ENCODE measurements around the gene GORASP1. TPM values are rescaled to one million over a fixed set of nuclear protein-coding genes. Genes with fewer than 3 reads are reported as not detected.

Gene GORASP1
- total RNA-seq, 2 experiments from 2014 or later, result 51.5 to 59.9 TPM

DNA sequence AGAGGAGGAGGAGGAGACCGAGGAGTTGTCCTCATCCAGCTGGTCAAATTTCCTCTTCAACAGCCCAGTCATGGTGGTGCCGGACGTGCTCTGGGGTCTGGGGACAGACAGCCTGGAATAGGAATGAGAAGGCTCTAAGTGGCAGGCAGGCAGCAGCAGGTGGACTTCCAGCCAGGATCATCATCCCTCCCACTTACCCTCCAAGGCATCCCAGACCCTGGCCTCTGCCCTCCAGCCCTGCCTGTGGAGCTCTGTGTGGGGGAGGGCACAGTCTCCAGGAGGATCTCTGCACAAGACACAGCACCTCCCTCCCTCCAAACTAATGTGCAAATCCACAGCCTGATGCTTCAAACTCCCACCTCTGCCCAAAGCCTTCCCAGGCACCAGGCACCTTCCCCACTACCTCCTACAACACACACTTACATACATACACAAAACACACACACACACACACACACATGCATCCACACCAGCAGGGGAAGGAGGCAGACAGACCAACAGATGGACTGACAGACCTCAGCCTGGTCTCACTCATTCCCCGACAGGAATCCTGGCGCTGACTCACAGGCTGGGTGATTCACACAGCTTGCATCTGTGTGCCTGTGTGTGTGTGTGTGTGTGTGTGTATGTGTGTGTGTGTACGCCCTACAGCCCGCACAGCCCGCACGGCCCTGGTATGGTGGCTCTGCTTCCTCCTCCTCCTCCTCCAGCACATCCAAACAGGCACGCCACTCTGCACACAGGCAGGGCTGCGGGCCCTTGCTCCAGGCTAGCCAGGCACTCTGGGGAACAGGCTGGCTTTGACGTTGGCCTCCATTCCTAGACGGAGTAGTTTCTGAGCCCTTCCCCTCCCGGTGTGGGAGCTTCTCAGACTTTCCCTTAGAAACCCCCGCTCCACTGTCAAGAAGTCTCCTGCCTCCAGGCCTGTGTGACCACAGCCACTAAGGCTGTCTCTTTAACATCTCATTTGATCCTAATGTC, 39.5 kb upstream of the GORASP1 start:
- H4K20me1 ChIP-seq (ENCODE audit: insufficient read depth, low read length), result 0 out of 2 replicates have a peak, but pooled peaks cover 6% of the 10 kb centered on the region

DNA sequence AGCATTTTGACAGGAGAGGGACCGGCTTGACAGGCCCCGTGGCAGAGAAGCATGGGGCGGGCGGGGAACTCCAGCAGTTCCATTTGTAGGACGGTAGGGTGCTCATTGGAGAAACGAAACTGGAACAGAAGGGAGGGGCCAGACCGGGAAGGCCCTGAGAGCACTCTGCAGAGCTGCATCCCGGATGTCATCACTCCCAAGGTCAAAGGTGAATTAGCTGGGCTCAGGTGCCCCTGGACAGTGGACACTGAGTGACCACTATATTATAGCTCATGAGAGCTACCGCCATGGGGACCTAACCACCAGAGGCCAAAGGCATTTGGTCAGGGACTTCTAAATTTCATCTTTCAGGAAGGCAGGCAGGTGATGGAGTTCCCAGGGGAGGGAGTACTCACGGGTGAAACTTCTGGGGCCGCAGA, 38.7 kb upstream of the GORASP1 start:
- Histone ChIP-seq H3K4me3 (ENCODE audit: low read depth, low read length, poor library complexity, severe bottlenecking) (peak overlapping the region; percentile 79), H3K4me2 (ENCODE audit: low read length) (peak overlapping the region; percentile 92), H3K27ac (ENCODE audit: low read depth, low read length, poor library complexity, severe bottlenecking) (peak overlapping the region; percentile 90), H3K9me3 (ENCODE audit: low read length) (no peaks in the 10 kb centered on the region), H2AFZ (ENCODE audit: low read length) (no peak overlapping the region), H4K20me1 (ENCODE audit: insufficient read depth, low read length) (no peaks in the 10 kb centered on the region), H3K4me1 (ENCODE audit: insufficient read depth, low read length, poor library complexity, severe bottlenecking) (peaks cover 71% of the 10 kb centered on the region), H3K36me3 (ENCODE audit: insufficient read depth, low read length) (peaks cover 55% of the 10 kb centered on the region), H3K79me2 (ENCODE audit: insufficient read depth, low read depth, low read length) (peaks cover 56% of the 10 kb centered on the region), H3K9me2 (ENCODE audit: insufficient read depth, low read length) (no peaks in the 10 kb centered on the region)
- POLR2A ChIA-PET, result interaction anchor here (0.9 to 1.8 kb wide), 5 partner anchors 10 to 37 kb away, joined by 3 to 6 read pairs (median 4); no protein-coding TSS in a partner anchor
- intact Hi-C loops (cut with micrococcal nuclease; ENCODE audit: unreplicated experiment), result loop anchor here (5.0 kb wide), 1 partner anchor 59 kb away; no protein-coding TSS in a partner anchor
- TF ChIP-seq EZH2phosphoT487 (IDR thresholded peaks at IDR 0.05; ENCODE audit: borderline replicate concordance, low read depth, low read length) (no peak), CTCF (conservative IDR thresholded peaks at IDR 0.05; ENCODE audit: low read length) (no peak)
- CTCF ChIA-PET (ENCODE audit: unreplicated experiment), result interaction anchor here (1.3 kb wide), 1 partner anchor 27 kb away, joined by 3 read pairs; no protein-coding TSS in a partner anchor
- BruUV-seq (replicated peaks), result no TSS peak
- DNase-seq (ENCODE audit: low spot score), result no peak

More for the DNA sequence above, 39.5 kb upstream of the GORASP1 start:
- Histone ChIP-seq H3K27ac (ENCODE audit: low read depth, low read length, poor library complexity, severe bottlenecking) (peak overlapping the region; percentile 90), H3K79me2 (ENCODE audit: insufficient read depth, low read depth, low read length) (peaks cover 64% of the 10 kb centered on the region), H3K4me2 (ENCODE audit: low read length) (peak overlapping the region; percentile 92), H3K36me3 (ENCODE audit: insufficient read depth, low read length) (peaks cover 47% of the 10 kb centered on the region), H3K4me3 (ENCODE audit: low read depth, low read length, poor library complexity, severe bottlenecking) (peak overlapping the region; percentile 79), H2AFZ (ENCODE audit: low read length) (no peak overlapping the region), H3K4me1 (ENCODE audit: insufficient read depth, low read length, poor library complexity, severe bottlenecking) (peaks cover 72% of the 10 kb centered on the region), H3K9me3 (ENCODE audit: low read length) (no peaks in the 10 kb centered on the region), H3K9me2 (ENCODE audit: insufficient read depth, low read length) (no peaks in the 10 kb centered on the region)
- POLR2A ChIA-PET, result interaction anchor here (0.6 to 1.6 kb wide), 11 partner anchors 9 to 69 kb away, joined by 3 to 4 read pairs (median 3); no protein-coding TSS in a partner anchor
- BruUV-seq (replicated peaks), result no TSS peak
- DNase-seq (ENCODE audit: low spot score), result peak; percentile 59
- CTCF ChIA-PET (ENCODE audit: unreplicated experiment), result interaction anchor here (0.5 to 1.3 kb wide), 4 partner anchors 26 to 142 kb away, joined by 3 to 4 read pairs (median 3); no protein-coding TSS in a partner anchor
- TF ChIP-seq EZH2phosphoT487 (IDR thresholded peaks at IDR 0.05; ENCODE audit: borderline replicate concordance, low read depth, low read length) (no peak), CTCF (conservative IDR thresholded peaks at IDR 0.05; ENCODE audit: low read length) (no peak)
- intact Hi-C loops (cut with micrococcal nuclease; ENCODE audit: unreplicated experiment), result loop anchor here (5.0 kb wide), 1 partner anchor 60 kb away; no protein-coding TSS in a partner anchor

Data from OCI-LY7 (cell line).